ENCODE data around the gene AGAP3. TPM values are rescaled to one million over a fixed set of nuclear protein-coding genes. Genes with fewer than 3 reads are reported as not detected.

Gene AGAP3
- total RNA-seq, 1 experiment from 2014 or later = 70.2 TPM

GRCh38 chr7:151157645-151158329 lies 71.5 kb downstream of the AGAP3 start:
- no peak overlapping the region for H3K4me3 ChIP-seq (ENCODE audit: low read depth, low read length)
- H3K9me3 ChIP-seq = no peaks in the 10 kb centered on the region
- Mint-ChIP-seq H3K9me3 (ENCODE audit: unreplicated experiment) (no peaks in the 10 kb centered on the region), H3K27me3 (ENCODE audit: insufficient read depth, unreplicated experiment) (peaks cover 4% of the 10 kb centered on the region), H3K27ac (ENCODE audit: unreplicated experiment) (no peak overlapping the region), H3K36me3 (ENCODE audit: insufficient read depth, unreplicated experiment) (no peaks in the 10 kb centered on the region), H3K4me1 (ENCODE audit: low read depth, unreplicated experiment) (no peaks in the 10 kb centered on the region), H3K4me3 (ENCODE audit: unreplicated experiment) (no peak overlapping the region)
- no TSS peak for BruUV-seq (replicated peaks)
- TF ChIP-seq CTCF (IDR thresholded peaks at IDR 0.05; ENCODE audit: insufficient read depth in 1 of 2, low read depth in 1 of 2, low read length in 1 of 2, severe bottlenecking in 1 of 2, unreplicated experiment in 1 of 2) = no peak
- no peaks in the 10 kb centered on the region for H3K36me3 ChIP-seq (ENCODE audit: control insufficient read depth, insufficient read depth, low read length)
- ChIA-PET POLR2A (no interaction called here), CTCF (interaction anchor here (0.5 kb wide), 1 partner anchor 709 kb away, joined by 3 read pairs; no protein-coding TSS in a partner anchor)
- no peaks in the 10 kb centered on the region for H3K4me1 ChIP-seq
- DNase-seq = no peak
- H3K27me3 ChIP-seq (replicated peaks; ENCODE audit: control insufficient read depth, insufficient read depth, low read length) = peaks cover 1% of the 10 kb centered on the region; the same call in 1 of the 2 replicates
- intact Hi-C loops (cut with micrococcal nuclease; ENCODE audit: unreplicated experiment) = no loop called here

GRCh38 chr7:151161757-151162156 lies 75.5 kb downstream of the AGAP3 start:
- BruUV-seq (replicated peaks) = no TSS peak
- POLR2A ChIA-PET = no interaction called here
- H3K4me3 ChIP-seq (ENCODE audit: low read depth, low read length) = no peak overlapping the region
- no peak overlapping the region for H3K4me3 Mint-ChIP-seq (ENCODE audit: unreplicated experiment)
- DNase-seq = no peak
- intact Hi-C loops (cut with micrococcal nuclease; ENCODE audit: unreplicated experiment) = no loop called here
- no peaks in the 10 kb centered on the region for H3K9me3 Mint-ChIP-seq (ENCODE audit: unreplicated experiment)
- H3K36me3 ChIP-seq (ENCODE audit: control insufficient read depth, insufficient read depth, low read length) = no peaks in the 10 kb centered on the region
- CTCF ChIA-PET = no interaction called here
- H3K9me3 ChIP-seq = no peaks in the 10 kb centered on the region
- no peaks in the 10 kb centered on the region for H3K36me3 Mint-ChIP-seq (ENCODE audit: insufficient read depth, unreplicated experiment)
- TF ChIP-seq CTCF (IDR thresholded peaks at IDR 0.05; ENCODE audit: insufficient read depth in 1 of 2, low read depth in 1 of 2, low read length in 1 of 2, severe bottlenecking in 1 of 2, unreplicated experiment in 1 of 2) = no peak
- H3K27ac Mint-ChIP-seq (ENCODE audit: unreplicated experiment) = no peak overlapping the region
- H3K27me3 ChIP-seq (replicated peaks; ENCODE audit: control insufficient read depth, insufficient read depth, low read length) = peaks cover 11% of the 10 kb centered on the region
- H3K4me1 Mint-ChIP-seq (ENCODE audit: low read depth, unreplicated experiment) = no peaks in the 10 kb centered on the region
- peaks cover 3% of the 10 kb centered on the region for H3K27me3 Mint-ChIP-seq (ENCODE audit: insufficient read depth, unreplicated experiment)
- H3K4me1 ChIP-seq = 0 out of 2 replicates have a peak, but pooled peaks cover under 1% of the 10 kb centered on the region

- Mint-ChIP-seq H3K4me3 (ENCODE audit: unreplicated experiment) (peak overlapping the region; percentile 60), H3K36me3 (ENCODE audit: insufficient read depth, unreplicated experiment) (no peaks in the 10 kb centered on the region), H3K27ac (ENCODE audit: unreplicated experiment) (no peak overlapping the region), H3K4me1 (ENCODE audit: low read depth, unreplicated experiment) (peaks cover 5% of the 10 kb centered on the region), H3K9me3 (ENCODE audit: unreplicated experiment) (no peaks in the 10 kb centered on the region), H3K27me3 (ENCODE audit: insufficient read depth, unreplicated experiment) (peaks cover 21% of the 10 kb centered on the region)
- Histone ChIP-seq H3K4me3 (ENCODE audit: low read depth, low read length) (peak overlapping the region; percentile 40), H3K9me3 (no peaks in the 10 kb centered on the region), H3K4me1 (0 out of 2 replicates have a peak, but pooled peaks cover 4% of the 10 kb centered on the region), H3K27me3 (replicated peaks; ENCODE audit: control insufficient read depth, insufficient read depth, low read length) (peaks cover 15% of the 10 kb centered on the region), H3K36me3 (ENCODE audit: control insufficient read depth, insufficient read depth, low read length) (no peaks in the 10 kb centered on the region)
- intact Hi-C loops (cut with micrococcal nuclease; ENCODE audit: unreplicated experiment) = no loop called here
- BruUV-seq (replicated peaks) = no TSS peak
- TF ChIP-seq CTCF (IDR thresholded peaks at IDR 0.05; ENCODE audit: insufficient read depth in 1 of 2, low read depth in 1 of 2, low read length in 1 of 2, severe bottlenecking in 1 of 2, unreplicated experiment in 1 of 2) = no peak
- ChIA-PET POLR2A (no interaction called here), CTCF (interaction anchor here (1.3 to 2.2 kb wide), 2 partner anchors 28 to 43 kb away, joined by 3 to 5 read pairs; no protein-coding TSS in a partner anchor)
- no peak for DNase-seq
Measured at GRCh38 chr7:151166629-151167196, 80.4 kb downstream of the AGAP3 start.

Data from Caco-2 (cell line).